Hepatocyte (in vitro differentiated cells): ENCODE measurements around the gene HOXB3.

Experiments used
- EZH2 ChIP-seq: fragments of 200-600 bp; sonication (generic); IDR thresholded peaks from 2 replicates; pipeline ENCODE4 v1.6.1; 2016; ENCODE audit warnings: antibody characterized with exemption, mild to moderate bottlenecking, borderline replicate concordance
- TF ChIP-seq, protein P1 (sequence below): fragments of 200-600 bp; sonication (generic); IDR thresholded peaks from 2 replicates; pipeline ENCODE4 v1.5.1; 2016; ENCODE audit warnings: antibody characterized with exemption, mild to moderate bottlenecking; ENCODE audit not compliant: poor library complexity

DNA sequence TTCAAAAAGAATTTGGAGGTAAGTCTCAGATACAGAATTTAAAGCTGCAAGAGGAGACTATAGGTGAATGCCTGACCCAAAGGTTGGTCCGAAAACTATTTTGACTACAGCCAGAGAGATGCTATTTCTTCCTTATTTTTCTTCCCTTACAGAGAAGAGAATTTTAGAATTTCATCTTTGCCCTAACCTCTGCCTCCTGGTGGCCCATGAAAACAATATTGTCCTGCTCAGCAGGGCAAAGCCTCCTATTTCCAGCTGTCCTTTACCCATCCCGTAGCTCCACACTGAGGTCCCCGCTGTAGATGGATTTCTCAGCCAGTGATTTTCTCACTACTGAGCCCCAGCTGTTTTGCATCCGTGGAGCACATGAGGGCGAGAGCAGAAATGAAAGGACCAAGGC lies 83.8 kb downstream of the HOXB3 start:
- no peak for TF ChIP-seq EZH2
- TF ChIP-seq, protein P1, sequence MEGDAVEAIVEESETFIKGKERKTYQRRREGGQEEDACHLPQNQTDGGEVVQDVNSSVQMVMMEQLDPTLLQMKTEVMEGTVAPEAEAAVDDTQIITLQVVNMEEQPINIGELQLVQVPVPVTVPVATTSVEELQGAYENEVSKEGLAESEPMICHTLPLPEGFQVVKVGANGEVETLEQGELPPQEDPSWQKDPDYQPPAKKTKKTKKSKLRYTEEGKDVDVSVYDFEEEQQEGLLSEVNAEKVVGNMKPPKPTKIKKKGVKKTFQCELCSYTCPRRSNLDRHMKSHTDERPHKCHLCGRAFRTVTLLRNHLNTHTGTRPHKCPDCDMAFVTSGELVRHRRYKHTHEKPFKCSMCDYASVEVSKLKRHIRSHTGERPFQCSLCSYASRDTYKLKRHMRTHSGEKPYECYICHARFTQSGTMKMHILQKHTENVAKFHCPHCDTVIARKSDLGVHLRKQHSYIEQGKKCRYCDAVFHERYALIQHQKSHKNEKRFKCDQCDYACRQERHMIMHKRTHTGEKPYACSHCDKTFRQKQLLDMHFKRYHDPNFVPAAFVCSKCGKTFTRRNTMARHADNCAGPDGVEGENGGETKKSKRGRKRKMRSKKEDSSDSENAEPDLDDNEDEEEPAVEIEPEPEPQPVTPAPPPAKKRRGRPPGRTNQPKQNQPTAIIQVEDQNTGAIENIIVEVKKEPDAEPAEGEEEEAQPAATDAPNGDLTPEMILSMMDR = no peak
